Measurements from ENCODE around the gene CST7. TPM values are rescaled to one million over a fixed set of nuclear protein-coding genes. Genes with fewer than 3 reads are reported as not detected.

The CST7 gene
- polyA plus RNA-seq, 1 experiment, result not detected

- ChIA-PET POLR2A (interaction anchor here (0.6 kb wide), 1 partner anchor 73 kb away, joined by 3 read pairs; no protein-coding TSS in a partner anchor), CTCF (no interaction called here)
- no peaks in the 10 kb centered on the region for H3K27me3 ChIP-seq (ENCODE audit: control insufficient read depth, insufficient read depth, low read length)
- H3K9me3 ChIP-seq (ENCODE audit: control insufficient read depth, insufficient read depth, low read length), result peaks cover 10% of the 10 kb centered on the region
- H3K4me3 ChIP-seq (ENCODE audit: low read depth, low read length), result no peak overlapping the region
- DNase-seq (ENCODE audit: low read depth, low spot score), result no peak
- no peak for TF ChIP-seq CTCF (IDR thresholded peaks at IDR 0.05; ENCODE audit: low read depth, low read length)
- no peak overlapping the region for H3K27ac ChIP-seq (ENCODE audit: low read depth, low read length)
These were observed 36.0 kb downstream of the CST7 start for GRCh38 chr20:24984961-24985640.

GRCh38 chr20:24985802-24986201 lies 36.7 kb downstream of the CST7 start:
- POLR2A ChIA-PET, result interaction anchor here (0.6 kb wide), 1 partner anchor 73 kb away, joined by 3 read pairs; no protein-coding TSS in a partner anchor
- H3K27ac ChIP-seq (ENCODE audit: low read depth, low read length), result no peak overlapping the region
- CTCF ChIA-PET, result no interaction called here
- no peaks in the 10 kb centered on the region for H3K27me3 ChIP-seq (ENCODE audit: control insufficient read depth, insufficient read depth, low read length)
- H3K9me3 ChIP-seq (ENCODE audit: control insufficient read depth, insufficient read depth, low read length), result peaks cover 3% of the 10 kb centered on the region
- DNase-seq (ENCODE audit: low read depth, low spot score), result no peak
- no peak overlapping the region for H3K4me3 ChIP-seq (ENCODE audit: low read depth, low read length)
- no peak for TF ChIP-seq CTCF (IDR thresholded peaks at IDR 0.05; ENCODE audit: low read depth, low read length)

DNA sequence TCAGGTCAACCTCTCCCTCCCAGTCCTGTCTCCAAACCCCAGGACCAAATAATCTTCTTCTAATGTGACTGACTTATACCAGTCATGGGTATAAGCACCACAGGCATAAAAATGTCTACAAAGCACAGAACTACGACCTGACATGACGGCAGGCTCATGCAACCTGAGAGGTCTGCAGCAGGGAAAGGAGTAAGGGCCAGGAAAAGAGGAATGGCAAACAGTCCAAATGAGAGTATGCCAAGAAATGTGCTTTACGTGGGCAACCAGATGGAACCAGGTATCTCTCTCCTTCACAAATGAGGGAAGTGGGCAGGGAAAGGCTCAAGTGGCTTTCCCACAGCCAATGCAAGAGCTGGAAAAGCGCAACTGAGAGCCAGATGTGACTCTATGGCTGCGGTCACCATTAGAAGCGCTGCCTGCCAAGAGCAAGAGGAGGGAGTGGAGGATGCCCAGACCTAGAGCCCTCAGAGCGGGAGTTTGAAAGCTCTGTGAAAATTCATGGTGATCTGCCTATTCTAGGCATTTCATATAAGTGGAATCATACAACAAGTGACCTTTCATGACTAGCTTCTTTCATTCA lies 37.5 kb downstream of the CST7 start:
- H3K27ac ChIP-seq (ENCODE audit: low read depth, low read length), result no peak overlapping the region
- no peak overlapping the region for H3K4me3 ChIP-seq (ENCODE audit: low read depth, low read length)
- ChIA-PET POLR2A (no interaction called here), CTCF (no interaction called here)
- no peak for TF ChIP-seq CTCF (IDR thresholded peaks at IDR 0.05; ENCODE audit: low read depth, low read length)
- DNase-seq (ENCODE audit: low read depth, low spot score), result no peak
- H3K27me3 ChIP-seq (ENCODE audit: control insufficient read depth, insufficient read depth, low read length), result no peaks in the 10 kb centered on the region
- peaks cover 2% of the 10 kb centered on the region; the same call in 1 of the 2 replicates for H3K9me3 ChIP-seq (ENCODE audit: control insufficient read depth, insufficient read depth, low read length)

DNA sequence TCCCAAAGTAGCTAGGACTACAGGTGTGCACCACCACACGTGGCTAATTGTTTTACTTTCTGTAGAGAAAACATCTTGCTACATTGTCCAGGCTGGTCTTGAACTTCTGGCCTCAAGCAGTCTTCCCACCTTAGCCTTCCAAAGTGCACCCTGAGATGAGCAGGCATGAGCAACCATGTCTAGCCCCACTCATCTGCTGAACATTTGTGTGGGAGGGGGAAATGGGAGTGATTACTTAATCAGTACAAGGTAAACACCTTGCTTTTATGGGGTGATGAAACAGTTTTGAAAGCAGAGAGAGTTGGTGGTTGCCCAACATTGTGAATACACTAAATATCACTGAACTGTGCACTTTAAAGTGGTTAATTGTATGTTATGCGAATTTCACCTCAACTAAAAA lies 38.2 kb downstream of the CST7 start:
- CTCF ChIA-PET, result interaction anchor here (0.6 kb wide), 1 partner anchor 35 kb away, joined by 3 read pairs; no protein-coding TSS in a partner anchor
- no peak overlapping the region for H3K27ac ChIP-seq (ENCODE audit: low read depth, low read length)
- H3K27me3 ChIP-seq (ENCODE audit: control insufficient read depth, insufficient read depth, low read length), result no peaks in the 10 kb centered on the region
- DNase-seq (ENCODE audit: low read depth, low spot score), result no peak
- no peak overlapping the region for H3K4me3 ChIP-seq (ENCODE audit: low read depth, low read length)
- TF ChIP-seq CTCF (IDR thresholded peaks at IDR 0.05; ENCODE audit: low read depth, low read length), result no peak
- POLR2A ChIA-PET, result no interaction called here
- no peaks in the 10 kb centered on the region; the same call in 1 of the 2 replicates for H3K9me3 ChIP-seq (ENCODE audit: control insufficient read depth, insufficient read depth, low read length)

All from AG04450 (cell line).